T-cell (primary cell): ENCODE data around the gene DAO. TPM values are rescaled to one million over a fixed set of nuclear protein-coding genes. Genes with fewer than 3 reads are reported as not detected.

Experiments used
- ATAC-seq, 4 experiments: fragments of 200-7000 bp in 3 of 4; fragments of 150-1000 bp in 1 of 4; cut with Tn5 transposase; replicated peaks in 1 of 4; 1 replicate in 3 of 4; 2 replicates in 1 of 4; pipeline ENCODE4 v1.10.0; 2021; ENCODE audit warnings: moderate library complexity in 3 of 4, mild to moderate bottlenecking in 2 of 4, moderate number of reproducible peaks in 1 of 4
- CTCF ChIA-PET, 2 donors: fragments of 300-600 bp; sonication (Branson Sonifier 250); formaldehyde crosslinking; loops; one replicate each; lab custom pipeline; 2022; ENCODE audit warnings: antibody characterized with exemption in 2 of 2; lab: Charles Lee
- POLR2A ChIA-PET, 2 donors: fragments of 300-600 bp; sonication (Branson Sonifier 250); formaldehyde crosslinking; loops; one replicate each; lab custom pipeline; 2022; ENCODE audit warnings: antibody characterized with exemption in 2 of 2; lab: Charles Lee
- DNase-seq, 35 experiments: peaks; one replicate each; pipeline versions ENCODE4 v3.0.0 to v3.0.0-alpha.2; 2013 to 2023
- H3K27ac ChIP-seq: one replicate; pipeline ENCODE4 v1.5.1; 2013; ENCODE audit warnings: low read length
- H3K27me3 ChIP-seq, 2 experiments: replicated peaks in 1 of 2; 1 replicate in 1 of 2; 2 replicates in 1 of 2; pipeline versions ENCODE4 v1.6.1 to v1.7.0; 2013; ENCODE audit warnings: low read length in 1 of 2, mixed read lengths in 1 of 2; ENCODE audit not compliant: control insufficient read depth in 2 of 2, insufficient read depth in 2 of 2; ENCODE audit errors: extremely low read depth in 1 of 2
- H3K36me3 ChIP-seq, 2 donors: 1 replicate in 1 of 2; 2 replicates in 1 of 2; pipeline versions ENCODE4 v1.6.1 to v1.7.0; 2013; ENCODE audit warnings: low read length in 1 of 2; ENCODE audit not compliant: control insufficient read depth in 2 of 2, insufficient read depth in 1 of 2; ENCODE audit errors: extremely low read depth in 1 of 2
- H3K4me1 ChIP-seq, 2 experiments: 1 replicate in 1 of 2; 2 replicates in 1 of 2; pipeline versions ENCODE4 v1.6.1 to v1.7.0; 2013; ENCODE audit warnings: low read length in 2 of 2, mixed read lengths in 1 of 2; ENCODE audit not compliant: insufficient read depth in 2 of 2, control insufficient read depth in 1 of 2; ENCODE audit errors: extremely low read depth in 1 of 2
- H3K4me3 ChIP-seq, 2 donors: 1 replicate in 1 of 2; 2 replicates in 1 of 2; pipeline versions ENCODE4 v1.5.1 to v1.7.0; 2013; ENCODE audit warnings: mild to moderate bottlenecking in 2 of 2, low read length in 1 of 2, moderate library complexity in 1 of 2; ENCODE audit not compliant: control insufficient read depth in 1 of 2; ENCODE audit errors: extremely low read depth in 1 of 2
- H3K9me3 ChIP-seq: 2 replicates; pipeline ENCODE4 v1.7.0; 2013
- H3K27ac Mint-ChIP-seq, 2 donors: one replicate each; pipeline ENCODE4 v1.8.0; 2020 to 2021; ENCODE audit warnings: mild to moderate bottlenecking in 2 of 2, mixed read lengths in 2 of 2
- H3K27me3 Mint-ChIP-seq, 2 donors: one replicate each; pipeline ENCODE4 v1.8.0; 2021 to 2022; ENCODE audit warnings: mixed read lengths in 2 of 2
- H3K36me3 Mint-ChIP-seq: one replicate; pipeline ENCODE4 v1.8.0; 2021; ENCODE audit warnings: mixed read lengths
- H3K4me1 Mint-ChIP-seq, 3 donors: one replicate each; pipeline ENCODE4 v1.8.0; 2020 to 2022; ENCODE audit warnings: mixed read lengths in 3 of 3, mild to moderate bottlenecking in 1 of 3
- H3K4me3 Mint-ChIP-seq, 3 donors: one replicate each; pipeline ENCODE4 v1.8.0; 2020 to 2022; ENCODE audit warnings: mild to moderate bottlenecking in 3 of 3, mixed read lengths in 3 of 3, moderate library complexity in 3 of 3
- H3K9me3 Mint-ChIP-seq, 3 donors: one replicate each; pipeline ENCODE4 v1.8.0; 2020 to 2022; ENCODE audit warnings: mixed read lengths in 3 of 3
- WGBS: methylation state at CpG from one replicate; pipeline ENCODE4 v1.1.5; 2013; ENCODE audit warnings: missing lambda C conversion rate; ENCODE audit not compliant: insufficient coverage; 5-methylcytosine and 5-hydroxymethylcytosine counted together
- total RNA-seq, 35 experiments: library from RNA in 6 of 35; stranded (reverse) in 6 of 35; fragments of 120-200 nt in 1 of 35; gene quantifications; one replicate each; pipeline versions ENCODE4 v1.2.1 to v1.2.4 and lab custom pipeline; 2013 to 2026

The DAO gene
- total RNA-seq, 5 donors from 2014 or later (not counting 1 experiment from before 2014, with no cell fraction given): not detected

DNA sequence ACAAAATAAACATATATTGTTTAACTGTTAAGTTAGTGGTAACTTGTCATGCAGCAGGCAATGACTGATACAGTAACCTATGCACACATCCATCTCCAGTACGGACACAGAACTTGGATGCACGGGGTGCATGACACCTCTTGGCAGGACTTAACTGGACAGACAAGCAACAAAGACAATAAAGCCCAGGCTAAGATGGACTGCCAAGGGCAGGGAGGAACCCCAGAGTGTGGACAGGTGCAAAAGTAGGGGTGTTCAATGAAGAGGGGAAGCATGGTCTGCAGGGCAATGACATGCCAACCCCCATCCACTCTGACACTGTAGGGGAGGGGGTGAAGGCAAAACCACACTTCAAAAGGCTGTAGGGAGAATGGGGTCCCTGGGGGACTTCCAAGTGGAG is 34.2 kb upstream of the DAO start:
- CTCF ChIA-PET: interaction anchor here in 1 of 2 donors (0.6 kb wide), 1 partner anchor 13 kb away, joined by 4 read pairs; no protein-coding TSS in a partner anchor
- H3K36me3 Mint-ChIP-seq: peaks cover 15% of the 10 kb centered on the region

DNA sequence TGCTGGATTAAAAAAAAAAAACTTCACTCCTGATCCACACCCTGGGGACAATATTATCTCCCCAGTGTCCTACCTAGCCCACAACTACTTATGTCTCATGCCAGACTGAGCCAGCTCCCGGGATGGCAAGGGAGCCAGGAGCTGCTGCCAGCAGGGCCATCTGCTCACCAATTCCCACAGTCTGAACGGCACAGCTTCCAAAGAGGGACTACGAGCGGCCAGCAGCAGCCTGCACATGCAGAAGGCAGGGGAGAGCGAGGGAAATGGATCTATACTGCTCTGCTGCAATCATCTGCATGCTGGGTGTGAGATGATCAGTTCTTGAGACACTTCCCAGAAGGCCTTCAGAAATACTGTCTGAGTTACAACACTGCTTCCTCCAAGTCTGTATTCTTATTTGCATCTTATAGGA is 33.6 kb upstream of the DAO start:
- no peak overlapping the region for H3K27ac ChIP-seq
- Mint-ChIP-seq H3K27ac (no peak overlapping the region), H3K36me3 (peaks cover 15% of the 10 kb centered on the region), H3K27me3 (no peaks in the 10 kb centered on the region), H3K4me1 (peaks cover 0 to 5% (median 4%) of the 10 kb centered on the region in 3 donors), H3K4me3 (no peak overlapping the region), H3K9me3 (no peaks in the 10 kb centered on the region)
- peaks cover 7 to 24% of the 10 kb centered on the region in 2 donors for H3K36me3 ChIP-seq
- H3K27me3 ChIP-seq: no peaks in the 10 kb centered on the region
- WGBS: 94% methylated on average over 5 of the region's 5 CpGs
- POLR2A ChIA-PET: no interaction called here
- DNase-seq (no peak), ATAC-seq (no peak)
- CTCF ChIA-PET: no interaction called here
- no peaks in the 10 kb centered on the region for H3K9me3 ChIP-seq
- H3K4me1 ChIP-seq: no peaks in the 10 kb centered on the region
- H3K4me3 ChIP-seq: no peak overlapping the region

More for the DNA sequence above, 34.2 kb upstream of the DAO start:
- Histone ChIP-seq H3K27ac (no peak overlapping the region), H3K4me3 (no peak overlapping the region), H3K27me3 (no peaks in the 10 kb centered on the region), H3K4me1 (no peaks in the 10 kb centered on the region), H3K36me3 (peaks cover 7 to 24% of the 10 kb centered on the region in 2 donors), H3K9me3 (no peaks in the 10 kb centered on the region)
- Mint-ChIP-seq H3K4me3 (no peak overlapping the region), H3K27ac (peak overlapping the region in 1 of 2 donors; percentile 16), H3K4me1 (peaks cover 0 to 7% (median 4%) of the 10 kb centered on the region in 3 donors), H3K9me3 (no peaks in the 10 kb centered on the region), H3K27me3 (no peaks in the 10 kb centered on the region)
- no peak for ATAC-seq
- WGBS: no CpG with 5 or more reads among the region's 2 CpGs
- DNase-seq: no peak
- POLR2A ChIA-PET: no interaction called here

DNA sequence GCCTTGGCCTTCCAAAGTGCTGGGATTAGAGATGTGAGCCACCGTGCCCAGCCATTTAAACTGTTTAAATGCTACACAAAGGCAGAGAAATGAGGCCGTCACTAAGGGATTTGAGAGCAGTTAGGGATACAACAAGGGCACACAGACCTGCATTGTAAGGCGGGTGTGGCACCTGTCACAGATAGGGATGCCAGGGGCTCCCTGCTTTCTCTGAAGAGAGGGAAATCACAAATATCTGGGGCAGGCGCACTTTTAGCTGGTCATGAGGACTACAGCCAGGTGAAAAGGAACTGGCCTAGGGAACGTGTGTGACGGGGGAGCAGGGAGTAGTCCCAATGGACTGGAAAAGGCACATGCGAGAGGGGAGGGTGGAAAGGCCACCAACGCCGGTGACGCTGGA is 32.2 kb upstream of the DAO start:
- no peak overlapping the region for H3K4me3 ChIP-seq
- H3K36me3 ChIP-seq: peaks cover 4 to 24% of the 10 kb centered on the region in 2 donors
- 89% methylated on average over 10 of the region's 10 CpGs for WGBS
- Mint-ChIP-seq H3K27ac (no peak overlapping the region), H3K9me3 (no peaks in the 10 kb centered on the region), H3K36me3 (peaks cover 15% of the 10 kb centered on the region), H3K4me1 (peaks cover 0 to 8% (median 4%) of the 10 kb centered on the region in 3 donors), H3K27me3 (no peaks in the 10 kb centered on the region), H3K4me3 (no peak overlapping the region)
- H3K9me3 ChIP-seq: no peaks in the 10 kb centered on the region
- H3K4me1 ChIP-seq: no peaks in the 10 kb centered on the region
- ATAC-seq (no peak), DNase-seq (no peak)
- H3K27ac ChIP-seq: no peak overlapping the region
- no peaks in the 10 kb centered on the region for H3K27me3 ChIP-seq
- POLR2A ChIA-PET: interaction anchor here (0.6 kb wide), 2 partner anchors 13 to 59 kb away, joined by 3 to 13 read pairs; no protein-coding TSS in a partner anchor
- CTCF ChIA-PET: interaction anchor here in 1 of 2 donors (1.1 kb wide), 1 partner anchor 112 kb away, joined by 3 read pairs; no protein-coding TSS in a partner anchor

DNA sequence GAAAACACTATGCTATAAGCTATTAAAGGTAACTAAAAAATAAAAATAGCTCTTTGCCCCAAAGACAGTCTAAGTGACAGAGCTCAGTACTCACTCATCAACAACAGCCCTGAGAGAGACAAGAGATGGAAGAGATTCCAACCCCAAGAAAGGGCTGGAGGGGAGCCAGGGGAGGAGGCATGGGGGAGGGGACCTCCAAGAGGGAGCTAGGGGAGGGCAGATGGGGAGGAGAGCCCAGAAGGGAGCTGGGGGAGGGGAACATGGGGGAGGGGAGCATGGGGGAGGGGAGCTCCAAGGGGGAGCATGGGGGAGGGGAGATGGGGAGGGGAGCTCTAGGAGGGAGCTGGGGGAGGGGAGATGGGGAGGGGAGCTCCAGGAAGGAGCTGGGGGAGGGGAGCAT is 30.2 kb upstream of the DAO start:
- H3K4me1 Mint-ChIP-seq: peaks cover 9 to 18% (median 14%) of the 10 kb centered on the region in 3 donors
- H3K27me3 ChIP-seq: no peaks in the 10 kb centered on the region
- H3K27ac Mint-ChIP-seq: no peak overlapping the region
- ChIA-PET POLR2A (interaction anchor here (0.6 to 0.7 kb wide), 3 partner anchors 19 to 628 kb away, joined by 3 to 20 read pairs (median 6); partner anchors contain the start of gene SELPLG (in 1 of the 2)), CTCF (interaction anchor here (0.6 to 1.0 kb wide), 6 partner anchors 22 to 1104 kb away, joined by 3 to 7 read pairs (median 3); no protein-coding TSS in a partner anchor)
- H3K9me3 ChIP-seq: no peaks in the 10 kb centered on the region
- peaks cover 4 to 24% of the 10 kb centered on the region in 2 donors for H3K36me3 ChIP-seq
- H3K9me3 Mint-ChIP-seq: no peaks in the 10 kb centered on the region
- DNase-seq (no peak), ATAC-seq (no peak)
- H3K27me3 Mint-ChIP-seq: no peaks in the 10 kb centered on the region
- no peak overlapping the region for H3K4me3 ChIP-seq
- H3K27ac ChIP-seq: no peak overlapping the region
- no peak overlapping the region for H3K4me3 Mint-ChIP-seq
- no peaks in the 10 kb centered on the region for H3K4me1 ChIP-seq
- peaks cover 22% of the 10 kb centered on the region for H3K36me3 Mint-ChIP-seq

DNA sequence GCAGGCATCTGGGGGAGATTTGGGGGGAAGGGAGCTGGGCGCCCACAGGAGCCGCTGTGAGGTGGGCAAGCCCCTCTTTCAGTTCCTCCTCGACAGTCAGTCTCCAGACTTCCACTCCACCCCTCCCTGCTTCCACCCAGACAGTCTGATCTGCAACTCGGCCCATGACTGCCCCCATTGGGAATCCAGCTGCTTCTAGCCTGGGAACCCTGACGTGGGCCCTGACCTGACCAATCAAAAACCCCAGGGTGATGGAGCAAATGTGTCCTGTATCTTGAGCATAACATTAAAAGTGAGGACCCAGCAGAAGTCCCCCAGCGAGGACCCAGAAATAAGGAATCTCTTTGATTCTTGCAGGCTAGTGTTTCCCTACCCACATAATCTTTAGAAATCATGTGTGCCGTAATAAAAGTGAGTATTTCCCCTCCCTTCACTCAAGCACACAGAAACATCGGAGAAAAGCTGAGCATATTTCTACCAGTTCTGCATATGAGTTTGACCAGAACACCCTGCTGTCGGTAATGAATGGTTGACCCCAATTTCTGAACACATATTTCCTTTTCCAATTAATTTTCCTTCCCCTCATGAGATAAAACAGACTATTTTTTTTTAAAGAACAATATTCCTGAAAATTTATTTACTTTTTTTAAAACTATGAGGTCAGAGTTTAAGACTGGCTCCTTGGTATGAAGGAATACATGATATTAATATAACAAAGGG is 28.9 kb upstream of the DAO start:
- H3K9me3 ChIP-seq: no peaks in the 10 kb centered on the region
- WGBS: 86% methylated on average over 6 of the region's 9 CpGs
- Mint-ChIP-seq H3K27me3 (no peaks in the 10 kb centered on the region), H3K27ac (no peak overlapping the region), H3K4me1 (peaks cover 17 to 29% (median 20%) of the 10 kb centered on the region in 3 donors), H3K36me3 (peaks cover 22% of the 10 kb centered on the region), H3K4me3 (no peak overlapping the region), H3K9me3 (no peaks in the 10 kb centered on the region)
- H3K27ac ChIP-seq: no peak overlapping the region
- H3K4me3 ChIP-seq: no peak overlapping the region
- peak in 1 of 4 experiments; percentile 32 for ATAC-seq
- H3K36me3 ChIP-seq: peaks cover 4 to 19% of the 10 kb centered on the region in 2 donors
- peaks cover 0 to 5% of the 10 kb centered on the region in 2 experiments for H3K4me1 ChIP-seq
- CTCF ChIA-PET: interaction anchor here in 1 of 2 donors (0.6 kb wide), 1 partner anchor 657 kb away, joined by 3 read pairs; no protein-coding TSS in a partner anchor
- DNase-seq: peak in 1 of 35 experiments; percentile 32
- POLR2A ChIA-PET: interaction anchor here in 1 of 2 donors (0.6 kb wide), 1 partner anchor 97 kb away, joined by 3 read pairs; no protein-coding TSS in a partner anchor
- no peaks in the 10 kb centered on the region for H3K27me3 ChIP-seq

DNA sequence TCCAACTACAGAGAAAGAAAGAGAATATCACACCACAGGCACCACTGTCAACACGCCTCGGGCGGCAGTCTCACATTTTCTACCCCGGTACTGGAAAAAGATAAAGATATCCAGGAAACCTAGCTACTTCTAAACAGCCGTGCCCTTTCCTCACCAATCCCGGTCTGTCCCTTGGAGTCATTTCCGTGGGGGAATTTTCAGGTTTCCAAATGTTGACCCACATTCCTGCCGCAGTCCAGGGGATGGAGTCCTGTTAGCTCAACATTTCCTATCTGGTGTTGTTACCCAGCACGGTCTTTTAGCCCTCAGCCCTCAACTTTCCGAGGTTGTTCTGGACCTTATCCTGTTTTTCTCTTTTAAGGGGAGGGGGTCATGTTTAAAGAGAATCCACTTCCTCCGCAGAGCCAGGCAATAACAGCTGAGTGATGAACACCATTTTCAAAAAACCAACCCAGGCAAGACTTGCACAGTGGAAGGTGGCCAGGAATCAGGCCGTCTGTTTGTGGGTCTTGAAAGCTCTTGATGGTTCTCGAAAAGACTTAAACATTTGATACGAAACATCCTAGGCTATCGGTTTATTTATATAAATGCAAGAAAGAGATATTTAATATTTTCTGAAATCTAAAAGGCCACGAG is 27.1 kb upstream of the DAO start:
- no peak for DNase-seq
- POLR2A ChIA-PET: no interaction called here
- H3K27me3 ChIP-seq: no peaks in the 10 kb centered on the region
- ATAC-seq: no peak
- WGBS: 96% methylated on average over 7 of the region's 16 CpGs
- H3K9me3 ChIP-seq: no peaks in the 10 kb centered on the region
- Mint-ChIP-seq H3K27me3 (no peaks in the 10 kb centered on the region), H3K4me1 (peaks cover 27 to 37% (median 27%) of the 10 kb centered on the region in 3 donors), H3K36me3 (peaks cover 14% of the 10 kb centered on the region), H3K9me3 (no peaks in the 10 kb centered on the region), H3K27ac (no peak overlapping the region), H3K4me3 (no peak overlapping the region)
- peaks cover 1 to 13% of the 10 kb centered on the region in 2 donors for H3K36me3 ChIP-seq
- CTCF ChIA-PET: no interaction called here
- H3K27ac ChIP-seq: no peak overlapping the region
- H3K4me1 ChIP-seq: peaks cover 9 to 15% of the 10 kb centered on the region in 2 experiments
- no peak overlapping the region for H3K4me3 ChIP-seq
